GM21723 (cell line): ENCODE measurements around the gene WRNIP1.

Experiments
- ATAC-seq: cut with Tn5 transposase; IDR thresholded peaks from one replicate; pipeline ENCODE4 v1.9.1; 2021; ENCODE audit warnings: mild to moderate bottlenecking, moderate library complexity; ENCODE audit not compliant: unreplicated experiment

Gene WRNIP1

DNA sequence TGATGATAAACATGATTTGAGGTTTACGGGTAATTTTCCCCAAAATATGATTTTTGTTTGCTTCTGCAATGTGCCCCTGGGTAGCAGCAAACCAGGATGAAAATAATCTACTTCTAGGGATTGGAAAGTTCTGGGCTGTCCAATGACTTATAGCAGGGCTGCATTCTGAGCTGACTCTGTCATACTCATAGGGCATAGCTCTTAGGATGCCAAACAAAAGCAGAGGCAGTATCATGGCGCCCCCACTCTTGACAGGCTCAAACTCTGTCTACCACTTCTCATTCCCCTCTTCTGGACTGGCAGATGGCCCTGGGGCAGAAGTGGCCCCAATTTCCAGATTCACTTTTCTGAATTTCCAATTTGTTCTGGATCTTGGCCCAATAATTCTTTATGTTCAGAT, 66.2 kb downstream of the WRNIP1 start:
- ATAC-seq = no peak

DNA sequence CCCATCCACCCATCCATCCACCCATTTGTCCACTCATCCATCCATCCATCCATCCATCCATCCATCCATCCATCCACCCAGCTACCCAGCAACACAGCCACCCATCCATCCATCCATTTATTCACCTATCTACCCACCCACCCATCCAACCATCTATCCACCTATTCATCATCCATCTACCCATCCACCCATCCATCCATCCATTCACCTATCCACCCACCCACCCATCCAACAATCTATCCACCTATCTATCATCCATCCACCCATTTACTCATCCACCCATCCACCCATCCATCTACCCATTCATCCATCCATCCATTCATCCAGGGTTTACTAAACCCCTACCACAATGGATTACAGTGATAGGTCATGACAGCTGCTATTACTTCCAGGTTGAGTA, 69.1 kb downstream of the WRNIP1 start:
- no peak for ATAC-seq
